Progenitor cell of endocrine pancreas (in vitro differentiated cells): Measurements from ENCODE around the gene SH3D19. TPM values are rescaled to one million over a fixed set of nuclear protein-coding genes. Genes with fewer than 3 reads are reported as not detected.

Source experiments
- DNase-seq: peaks from one replicate; pipeline ENCODE4 v3.0.0; 2021; ENCODE audit warnings: low spot score; ENCODE audit not compliant: unreplicated experiment
- H3K27ac Mint-ChIP-seq: 2 replicates; pipeline ENCODE4 v1.8.0; 2021; ENCODE audit warnings: mild to moderate bottlenecking, moderate library complexity, mixed read lengths
- H3K27me3 Mint-ChIP-seq: 2 replicates; pipeline ENCODE4 v1.8.0; 2021; ENCODE audit warnings: mixed read lengths
- H3K36me3 Mint-ChIP-seq: 2 replicates; pipeline ENCODE4 v1.8.0; 2022; ENCODE audit warnings: mixed read lengths; ENCODE audit not compliant: insufficient read depth
- H3K4me1 Mint-ChIP-seq: 2 replicates; pipeline ENCODE4 v1.8.0; 2021; ENCODE audit warnings: low read depth, mixed read lengths
- H3K4me3 Mint-ChIP-seq: 2 replicates; pipeline ENCODE4 v1.8.0; 2021; ENCODE audit warnings: low read depth, mild to moderate bottlenecking, moderate library complexity, mixed read lengths
- H3K9me3 Mint-ChIP-seq: 2 replicates; pipeline ENCODE4 v1.8.0; 2021; ENCODE audit warnings: low read depth, mixed read lengths
- CTCF ChIP-seq: fragments of 200-600 bp; sonication (generic); IDR thresholded peaks from one replicate; pipeline ENCODE4 v1.5.0; 2021; ENCODE audit warnings: antibody characterized with exemption, mild to moderate bottlenecking; ENCODE audit not compliant: unreplicated experiment
- total RNA-seq: library from RNA; stranded (reverse); gene quantifications from 2 replicates; pipeline ENCODE4 v1.2.1, GENCODE V29; 2021

Gene SH3D19
- total RNA-seq, 1 donor from 2014 or later, result 35.5 TPM

GRCh38 chr4:151176685-151177084, 148.7 kb downstream of the SH3D19 start:
- Mint-ChIP-seq H3K36me3 (peaks cover 14% of the 10 kb centered on the region), H3K4me3 (no peak overlapping the region), H3K27ac (no peak overlapping the region), H3K27me3 (no peaks in the 10 kb centered on the region), H3K9me3 (no peaks in the 10 kb centered on the region), H3K4me1 (peaks cover 11% of the 10 kb centered on the region)
- no peak for DNase-seq
- no peak for TF ChIP-seq CTCF

- no peak for TF ChIP-seq CTCF
- Mint-ChIP-seq H3K4me3 (no peak overlapping the region), H3K9me3 (no peaks in the 10 kb centered on the region), H3K4me1 (peaks cover 17% of the 10 kb centered on the region), H3K27me3 (no peaks in the 10 kb centered on the region), H3K36me3 (peaks cover 12% of the 10 kb centered on the region), H3K27ac (no peak overlapping the region)
- DNase-seq, result no peak
Observed at GRCh38 chr4:151175754-151176631, 149.4 kb downstream of the SH3D19 start.

GRCh38 chr4:151175233-151175632, 150.2 kb downstream of the SH3D19 start:
- Mint-ChIP-seq H3K4me1 (peaks cover 23% of the 10 kb centered on the region), H3K4me3 (no peak overlapping the region), H3K27ac (no peak overlapping the region), H3K27me3 (no peaks in the 10 kb centered on the region), H3K9me3 (no peaks in the 10 kb centered on the region), H3K36me3 (peaks cover 12% of the 10 kb centered on the region)
- no peak for TF ChIP-seq CTCF
- no peak for DNase-seq

GRCh38 chr4:151174784-151175183, 150.6 kb downstream of the SH3D19 start:
- H3K27ac Mint-ChIP-seq, result no peak overlapping the region
- H3K36me3 Mint-ChIP-seq, result peaks cover 12% of the 10 kb centered on the region
- H3K9me3 Mint-ChIP-seq, result no peaks in the 10 kb centered on the region
- H3K27me3 Mint-ChIP-seq, result no peaks in the 10 kb centered on the region
- DNase-seq, result no peak
- no peak for TF ChIP-seq CTCF
- H3K4me3 Mint-ChIP-seq, result no peak overlapping the region
- H3K4me1 Mint-ChIP-seq, result peaks cover 25% of the 10 kb centered on the region

- H3K4me1 Mint-ChIP-seq, result peaks cover 25% of the 10 kb centered on the region
- TF ChIP-seq CTCF, result no peak
Observed at GRCh38 chr4:151173871-151174270, 151.5 kb downstream of the SH3D19 start.

More at GRCh38 chr4:151173871-151174270, 151.5 kb downstream of the SH3D19 start:
- no peak for DNase-seq
- peaks cover 17% of the 10 kb centered on the region for H3K36me3 Mint-ChIP-seq
- no peaks in the 10 kb centered on the region for H3K27me3 Mint-ChIP-seq
- no peak overlapping the region for H3K4me3 Mint-ChIP-seq
- H3K27ac Mint-ChIP-seq, result no peak overlapping the region
- no peaks in the 10 kb centered on the region for H3K9me3 Mint-ChIP-seq
